Nephron progenitor cell (in vitro differentiated cells): ENCODE data around the gene RNF212B.
"Not testable (repeated sequence)": the region's sequence is repeated elsewhere in the genome, so short reads cannot be mapped to it uniquely, and the experiment has no call there.

Source experiments
- DNase-seq: peaks from one replicate; pipeline ENCODE4 v3.0.0; 2021
- H3K27ac Mint-ChIP-seq: 2 replicates; pipeline ENCODE4 v1.8.0; 2021; ENCODE audit warnings: mild to moderate bottlenecking, moderate library complexity, mixed read lengths
- H3K27me3 Mint-ChIP-seq: 2 replicates; pipeline ENCODE4 v1.8.0; 2021; ENCODE audit warnings: mild to moderate bottlenecking, low read depth, mixed read lengths; ENCODE audit not compliant: poor library complexity
- H3K36me3 Mint-ChIP-seq: 2 replicates; pipeline ENCODE4 v1.8.0; 2021; ENCODE audit warnings: low read depth, mixed read lengths
- H3K4me1 Mint-ChIP-seq: 2 replicates; pipeline ENCODE4 v1.8.0; 2021; ENCODE audit warnings: mixed read lengths
- H3K4me3 Mint-ChIP-seq: 2 replicates; pipeline ENCODE4 v1.8.0; 2021; ENCODE audit warnings: mild to moderate bottlenecking, moderate library complexity, mixed read lengths
- H3K9me3 Mint-ChIP-seq: 2 replicates; pipeline ENCODE4 v1.8.0; 2021; ENCODE audit warnings: mild to moderate bottlenecking, moderate library complexity, mixed read lengths
- CTCF ChIP-seq: fragments of 200-600 bp; sonication (generic); IDR thresholded peaks from 2 replicates; pipeline ENCODE4 v1.5.0; 2021; ENCODE audit warnings: antibody characterized with exemption

Gene RNF212B

DNA sequence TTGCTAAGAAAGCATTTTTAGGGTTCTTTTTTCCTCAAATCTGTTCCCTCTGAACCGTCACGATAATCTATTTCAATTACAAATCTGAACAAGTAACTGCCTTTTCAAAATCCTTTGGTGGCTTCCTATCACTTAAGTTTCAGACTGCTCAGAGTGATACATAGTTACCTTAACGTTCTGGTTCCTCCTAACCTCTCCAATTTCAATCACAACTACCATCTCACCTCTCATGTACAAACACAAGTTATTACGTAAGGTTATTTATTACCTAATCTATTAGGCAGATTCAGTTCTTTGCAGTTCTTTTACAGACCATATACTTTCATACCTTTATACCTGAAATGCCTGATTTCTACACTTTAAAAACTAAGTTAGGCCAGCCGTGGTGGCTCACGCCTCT, 12.1 kb downstream of the RNF212B start:
- Mint-ChIP-seq H3K9me3 (no peaks in the 10 kb centered on the region), H3K27ac (no peak overlapping the region), H3K36me3 (no peaks in the 10 kb centered on the region), H3K27me3 (peaks cover 10% of the 10 kb centered on the region), H3K4me3 (no peak overlapping the region), H3K4me1 (no peaks in the 10 kb centered on the region)
- no peak for DNase-seq
- no peak for TF ChIP-seq CTCF

GRCh38 chr14:23252006-23252405, 14.3 kb downstream of the RNF212B start:
- DNase-seq: no peak
- Mint-ChIP-seq H3K27ac (no peak overlapping the region), H3K4me1 (no peaks in the 10 kb centered on the region), H3K36me3 (no peaks in the 10 kb centered on the region), H3K27me3 (peaks cover 14% of the 10 kb centered on the region), H3K9me3 (no peaks in the 10 kb centered on the region), H3K4me3 (no peak overlapping the region)
- no peak for TF ChIP-seq CTCF

DNA sequence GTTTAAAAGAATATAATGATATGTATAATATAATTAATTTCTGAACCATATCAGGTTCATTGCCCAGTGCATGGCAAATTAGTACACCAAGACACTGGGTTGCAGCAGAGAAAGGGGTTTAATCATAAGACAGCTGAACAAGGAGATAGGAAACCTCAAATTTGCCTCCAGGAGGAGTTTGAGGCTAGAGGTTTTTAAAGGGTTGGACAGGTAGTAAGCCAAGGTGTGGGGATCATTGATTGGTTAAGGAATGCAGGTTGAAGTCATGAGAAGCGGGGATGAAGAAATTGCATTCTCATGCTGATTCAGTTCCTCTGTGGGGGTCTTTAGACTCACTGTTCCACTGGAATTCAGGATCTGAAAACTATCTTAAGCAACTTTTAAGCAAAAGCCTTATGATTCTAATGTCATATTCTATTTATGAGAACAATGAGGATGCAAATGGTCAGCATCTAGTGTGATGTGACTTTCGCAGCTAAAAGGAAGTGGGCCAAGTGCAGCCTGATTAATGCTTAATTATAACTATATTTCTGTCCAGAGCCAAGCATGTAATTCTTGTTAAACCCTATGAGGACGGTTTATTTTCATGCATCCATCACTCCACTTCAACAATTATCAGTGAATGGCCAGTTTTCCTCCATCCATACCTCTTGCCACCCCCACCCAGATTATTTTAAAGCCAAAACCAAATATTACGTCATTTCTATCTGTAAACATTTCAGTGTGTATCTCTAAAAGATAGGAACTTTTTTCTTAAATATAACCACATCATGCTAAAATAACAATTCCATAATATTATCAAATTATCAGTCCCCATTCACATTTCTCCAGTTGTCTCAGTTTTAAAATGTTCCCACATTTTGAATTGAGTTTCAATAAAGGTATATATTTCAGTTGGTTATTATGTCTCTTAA, 14.9 kb downstream of the RNF212B start:
- Mint-ChIP-seq H3K4me3 (no peak overlapping the region), H3K36me3 (no peaks in the 10 kb centered on the region), H3K4me1 (no peaks in the 10 kb centered on the region), H3K27ac (no peak overlapping the region), H3K9me3 (no peaks in the 10 kb centered on the region), H3K27me3 (peaks cover 14% of the 10 kb centered on the region)
- no peak for DNase-seq
- no peak for TF ChIP-seq CTCF

DNA sequence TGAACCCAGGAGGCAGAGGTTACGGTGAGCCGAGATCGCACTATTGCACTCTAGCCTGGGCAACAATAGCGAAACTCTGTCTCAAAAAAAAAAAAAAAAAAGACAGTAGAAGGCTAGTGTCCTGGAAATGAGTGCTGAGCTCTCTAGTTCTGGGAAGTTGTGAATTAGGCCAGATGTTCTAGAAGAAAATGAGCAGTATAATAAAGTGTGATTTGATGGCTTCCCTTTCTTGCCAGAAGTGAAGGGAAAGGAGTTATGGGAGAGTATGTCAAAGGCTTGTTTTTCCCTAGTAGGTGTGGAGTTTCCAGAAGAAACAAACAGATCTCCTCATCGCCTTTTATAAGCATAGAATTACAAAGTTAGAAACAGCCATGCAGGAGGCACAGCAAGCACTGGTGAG, 20.5 kb downstream of the RNF212B start:
- no peak overlapping the region for H3K4me3 Mint-ChIP-seq

GRCh38 chr14:23259426-23259825, 21.7 kb downstream of the RNF212B start:
- no peak for TF ChIP-seq CTCF
- Mint-ChIP-seq H3K9me3 (no peaks in the 10 kb centered on the region), H3K27ac (no peak overlapping the region), H3K27me3 (peaks cover 41% of the 10 kb centered on the region), H3K36me3 (no peaks in the 10 kb centered on the region), H3K4me3 (no peak overlapping the region), H3K4me1 (peaks cover 10% of the 10 kb centered on the region)
- no peak for DNase-seq

More for the DNA sequence above, 20.5 kb downstream of the RNF212B start:
- no peak for TF ChIP-seq CTCF
- peaks cover 37% of the 10 kb centered on the region for H3K27me3 Mint-ChIP-seq
- peaks cover 10% of the 10 kb centered on the region for H3K4me1 Mint-ChIP-seq
- H3K27ac Mint-ChIP-seq: no peak overlapping the region
- no peak for DNase-seq
- no peaks in the 10 kb centered on the region for H3K9me3 Mint-ChIP-seq
- H3K36me3 Mint-ChIP-seq: no peaks in the 10 kb centered on the region

GRCh38 chr14:23260849-23261248, 23.1 kb downstream of the RNF212B start:
- not testable (repeated sequence) for H3K4me3 Mint-ChIP-seq, H3K9me3 Mint-ChIP-seq, H3K36me3 Mint-ChIP-seq, H3K27ac Mint-ChIP-seq, H3K4me1 Mint-ChIP-seq, DNase-seq
- H3K27me3 Mint-ChIP-seq: peaks cover 40% of the 10 kb centered on the region
